Measurements from ENCODE around the gene CCR6. TPM values are rescaled to one million over a fixed set of nuclear protein-coding genes. Genes with fewer than 3 reads are reported as not detected.

Gene CCR6
- total and polyA plus RNA-seq, 2 donors (not counting 1 experiment from before 2014, with no cell fraction given) = not detected

DNA sequence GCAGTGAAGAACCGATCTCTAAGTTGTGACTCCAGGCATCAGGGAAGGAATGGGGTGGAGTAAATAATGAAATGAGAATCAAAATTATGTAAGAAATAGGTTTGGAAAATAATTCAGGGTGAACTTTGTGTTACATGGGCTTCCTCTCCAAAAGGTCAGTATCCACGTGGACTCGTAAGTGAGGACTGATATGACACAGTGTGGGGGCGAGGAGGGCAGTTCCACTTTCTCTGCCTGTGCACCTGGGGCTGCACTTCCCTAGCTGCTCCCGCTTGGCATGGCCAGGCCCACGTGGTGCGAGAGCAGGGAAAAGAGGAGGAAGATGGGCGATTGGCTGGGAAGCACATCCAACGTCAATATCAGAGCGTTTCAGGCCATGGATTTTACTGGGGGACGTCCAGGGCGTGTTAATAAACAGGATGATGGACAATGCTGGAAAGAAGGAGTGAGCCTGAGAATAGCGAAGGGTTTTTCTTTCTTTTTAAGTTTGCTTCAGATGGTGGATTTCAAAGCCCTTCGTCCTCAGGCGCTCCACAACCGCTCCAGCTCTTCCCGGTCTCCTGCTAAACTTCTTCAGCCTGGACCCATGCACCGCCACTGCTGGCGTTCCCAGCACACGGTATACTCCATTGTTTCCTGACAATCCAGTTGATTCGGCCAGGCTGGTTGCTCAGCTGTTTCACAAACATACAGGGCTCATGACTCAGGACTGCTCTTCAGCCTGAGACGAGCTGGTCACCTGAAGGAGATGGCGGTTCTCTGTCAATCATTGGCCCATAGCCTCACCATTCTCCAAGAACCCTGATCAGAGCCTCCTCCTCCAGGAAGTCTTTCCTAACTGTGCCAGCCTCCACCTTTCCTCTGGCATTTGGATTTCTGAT lies 11.8 kb downstream of the CCR6 start:
- TF ChIP-seq EZH2 (IDR thresholded peaks at IDR 0.05; ENCODE audit: low read length, missing control alignments) = no peak

DNA sequence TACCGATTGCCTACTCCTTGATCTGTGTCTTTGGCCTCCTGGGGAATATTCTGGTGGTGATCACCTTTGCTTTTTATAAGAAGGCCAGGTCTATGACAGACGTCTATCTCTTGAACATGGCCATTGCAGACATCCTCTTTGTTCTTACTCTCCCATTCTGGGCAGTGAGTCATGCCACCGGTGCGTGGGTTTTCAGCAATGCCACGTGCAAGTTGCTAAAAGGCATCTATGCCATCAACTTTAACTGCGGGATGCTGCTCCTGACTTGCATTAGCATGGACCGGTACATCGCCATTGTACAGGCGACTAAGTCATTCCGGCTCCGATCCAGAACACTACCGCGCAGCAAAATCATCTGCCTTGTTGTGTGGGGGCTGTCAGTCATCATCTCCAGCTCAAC lies 13.5 kb downstream of the CCR6 start:
- H3K79me2 ChIP-seq (ENCODE audit: control insufficient read depth, insufficient read depth, low read length) = no peaks in the 10 kb centered on the region
- DNase-seq (ENCODE audit: low read depth in 2 of 2) = no peak

More for the DNA sequence above, 11.8 kb downstream of the CCR6 start:
- Histone ChIP-seq H2AFZ (ENCODE audit: low read length) (no peak overlapping the region), H3K4me2 (ENCODE audit: extremely low read depth, insufficient read depth, low read length) (no peak overlapping the region), H3K36me3 (ENCODE audit: control insufficient read depth, insufficient read depth, low read length) (no peaks in the 10 kb centered on the region), H4K20me1 (ENCODE audit: control insufficient read depth, extremely low read depth, insufficient read depth, low read length) (no peaks in the 10 kb centered on the region), H3K27me3 (ENCODE audit: control insufficient read depth, insufficient read depth, low read length) (no peaks in the 10 kb centered on the region), H3K9me3 (ENCODE audit: control insufficient read depth, insufficient read depth, low read depth, low read length) (no peaks in the 10 kb centered on the region), H3K9ac (ENCODE audit: insufficient read depth, low read length) (no peak overlapping the region), H3K79me2 (ENCODE audit: control insufficient read depth, insufficient read depth, low read length) (no peaks in the 10 kb centered on the region), H3K4me1 (ENCODE audit: control insufficient read depth, extremely low read depth, insufficient read depth, low read length) (no peaks in the 10 kb centered on the region), H3K27ac (ENCODE audit: insufficient read depth, low read length) (no peak overlapping the region), H3K4me3 (replicated peaks in 1 of 4; ENCODE audit: control extremely low read depth in 1 of 4, insufficient read depth in 1 of 4, low read depth in 3 of 4, low read length in 4 of 4) (no peak overlapping the region)
- no peak for DNase-seq (ENCODE audit: low read depth in 2 of 2)

DNA sequence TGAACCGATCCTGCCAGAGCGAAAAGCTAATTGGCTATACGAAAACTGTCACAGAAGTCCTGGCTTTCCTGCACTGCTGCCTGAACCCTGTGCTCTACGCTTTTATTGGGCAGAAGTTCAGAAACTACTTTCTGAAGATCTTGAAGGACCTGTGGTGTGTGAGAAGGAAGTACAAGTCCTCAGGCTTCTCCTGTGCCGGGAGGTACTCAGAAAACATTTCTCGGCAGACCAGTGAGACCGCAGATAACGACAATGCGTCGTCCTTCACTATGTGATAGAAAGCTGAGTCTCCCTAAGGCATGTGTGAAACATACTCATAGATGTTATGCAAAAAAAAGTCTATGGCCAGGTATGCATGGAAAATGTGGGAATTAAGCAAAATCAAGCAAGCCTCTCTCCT lies 14.2 kb downstream of the CCR6 start:
- no peak overlapping the region for H2AFZ ChIP-seq (ENCODE audit: low read length)
- no peaks in the 10 kb centered on the region for H3K36me3 ChIP-seq (ENCODE audit: control insufficient read depth, insufficient read depth, low read length)
- TF ChIP-seq EZH2 (IDR thresholded peaks at IDR 0.05; ENCODE audit: low read length, missing control alignments) = no peak
- TF ChIP-seq, protein P1, sequence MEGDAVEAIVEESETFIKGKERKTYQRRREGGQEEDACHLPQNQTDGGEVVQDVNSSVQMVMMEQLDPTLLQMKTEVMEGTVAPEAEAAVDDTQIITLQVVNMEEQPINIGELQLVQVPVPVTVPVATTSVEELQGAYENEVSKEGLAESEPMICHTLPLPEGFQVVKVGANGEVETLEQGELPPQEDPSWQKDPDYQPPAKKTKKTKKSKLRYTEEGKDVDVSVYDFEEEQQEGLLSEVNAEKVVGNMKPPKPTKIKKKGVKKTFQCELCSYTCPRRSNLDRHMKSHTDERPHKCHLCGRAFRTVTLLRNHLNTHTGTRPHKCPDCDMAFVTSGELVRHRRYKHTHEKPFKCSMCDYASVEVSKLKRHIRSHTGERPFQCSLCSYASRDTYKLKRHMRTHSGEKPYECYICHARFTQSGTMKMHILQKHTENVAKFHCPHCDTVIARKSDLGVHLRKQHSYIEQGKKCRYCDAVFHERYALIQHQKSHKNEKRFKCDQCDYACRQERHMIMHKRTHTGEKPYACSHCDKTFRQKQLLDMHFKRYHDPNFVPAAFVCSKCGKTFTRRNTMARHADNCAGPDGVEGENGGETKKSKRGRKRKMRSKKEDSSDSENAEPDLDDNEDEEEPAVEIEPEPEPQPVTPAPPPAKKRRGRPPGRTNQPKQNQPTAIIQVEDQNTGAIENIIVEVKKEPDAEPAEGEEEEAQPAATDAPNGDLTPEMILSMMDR (conservative IDR thresholded peaks at IDR 0.05 in 1 of 2, IDR thresholded peaks at IDR 0.05 in 1 of 2; ENCODE audit: low read depth in 1 of 2, low read length in 2 of 2) = no peak
- H3K27me3 ChIP-seq (ENCODE audit: control insufficient read depth, insufficient read depth, low read length) = no peaks in the 10 kb centered on the region
- H4K20me1 ChIP-seq (ENCODE audit: control insufficient read depth, extremely low read depth, insufficient read depth, low read length) = no peaks in the 10 kb centered on the region
- H3K9me3 ChIP-seq (ENCODE audit: control insufficient read depth, insufficient read depth, low read depth, low read length) = no peaks in the 10 kb centered on the region
- H3K27ac ChIP-seq (ENCODE audit: insufficient read depth, low read length) = no peak overlapping the region
- H3K4me3 ChIP-seq (replicated peaks in 1 of 4; ENCODE audit: control extremely low read depth in 1 of 4, insufficient read depth in 1 of 4, low read depth in 3 of 4, low read length in 4 of 4) = no peak overlapping the region
- H3K4me2 ChIP-seq (ENCODE audit: extremely low read depth, insufficient read depth, low read length) = no peak overlapping the region
- H3K79me2 ChIP-seq (ENCODE audit: control insufficient read depth, insufficient read depth, low read length) = no peaks in the 10 kb centered on the region
- H3K4me1 ChIP-seq (ENCODE audit: control insufficient read depth, extremely low read depth, insufficient read depth, low read length) = no peaks in the 10 kb centered on the region
- DNase-seq (ENCODE audit: low read depth in 2 of 2) = no peak
- H3K9ac ChIP-seq (ENCODE audit: insufficient read depth, low read length) = no peak overlapping the region

More for the DNA sequence above, 13.5 kb downstream of the CCR6 start:
- Histone ChIP-seq H3K4me3 (replicated peaks in 1 of 4; ENCODE audit: control extremely low read depth in 1 of 4, insufficient read depth in 1 of 4, low read depth in 3 of 4, low read length in 4 of 4) (no peak overlapping the region), H2AFZ (ENCODE audit: low read length) (no peak overlapping the region), H3K9me3 (ENCODE audit: control insufficient read depth, insufficient read depth, low read depth, low read length) (no peaks in the 10 kb centered on the region), H3K27ac (ENCODE audit: insufficient read depth, low read length) (no peak overlapping the region), H3K9ac (ENCODE audit: insufficient read depth, low read length) (no peak overlapping the region), H3K27me3 (ENCODE audit: control insufficient read depth, insufficient read depth, low read length) (no peaks in the 10 kb centered on the region), H3K36me3 (ENCODE audit: control insufficient read depth, insufficient read depth, low read length) (no peaks in the 10 kb centered on the region), H4K20me1 (ENCODE audit: control insufficient read depth, extremely low read depth, insufficient read depth, low read length) (no peaks in the 10 kb centered on the region), H3K4me1 (ENCODE audit: control insufficient read depth, extremely low read depth, insufficient read depth, low read length) (no peaks in the 10 kb centered on the region), H3K4me2 (ENCODE audit: extremely low read depth, insufficient read depth, low read length) (no peak overlapping the region)
- TF ChIP-seq, protein P1 (conservative IDR thresholded peaks at IDR 0.05 in 1 of 2, IDR thresholded peaks at IDR 0.05 in 1 of 2; ENCODE audit: low read depth in 1 of 2, low read length in 2 of 2) = no peak
- TF ChIP-seq EZH2 (IDR thresholded peaks at IDR 0.05; ENCODE audit: low read length, missing control alignments) = no peak
